HCT116 (cell line): Measurements from ENCODE around the gene GPR37L1. TPM values are rescaled to one million over a fixed set of nuclear protein-coding genes. Genes with fewer than 3 reads are reported as not detected.

Source experiments
- ATAC-seq: fragments of 200-7000 bp; cut with Tn5 transposase; 2 replicates; pipeline ENCODE4 v1.9.1; 2020; ENCODE audit warnings: mild to moderate bottlenecking, moderate library complexity
- BruUV-seq: library from RNA; stranded (reverse); fragments of 400-500 nt; replicated peaks from 2 replicates; lab custom pipeline; 2021; lab: Mats Ljungman, UMichigan
- CTCF ChIA-PET: fragments of 300-600 bp; sonication (Branson Sonifier 250); formaldehyde crosslinking; loops from one replicate; lab custom pipeline; 2021; ENCODE audit warnings: antibody characterized with exemption; lab: Charles Lee
- POLR2A ChIA-PET: fragments of 300-600, 350-600 bp; sonication (Branson Sonifier 250); formaldehyde crosslinking; loops from one replicate; lab custom pipeline; 2021; ENCODE audit warnings: antibody characterized with exemption; lab: Charles Lee
- RAD21 ChIA-PET, 2 experiments: fragments of 300-600 bp; sonication (Branson Sonifier 250); formaldehyde crosslinking; loops; one replicate each; lab custom pipeline; 2023; ENCODE audit warnings: low total read pairs in 2 of 2; ENCODE audit not compliant: uncharacterized antibody in 2 of 2, unreplicated experiment in 2 of 2, low non-redundant PET in 1 of 2; lab: Charles Lee
- DNase-seq: peaks from one replicate; pipeline ENCODE4 v3.0.0-alpha.2; 2010; ENCODE audit warnings: low read depth, low spot score
- H2AFZ ChIP-seq: fragments of 200-600 bp; shearing (Covaris generic), sonication (generic); 2 replicates; pipeline ENCODE4 v1.6.1; 2017; ENCODE audit warnings: low read depth, mixed run types, mixed read lengths, antibody characterized with exemption, low read length; ENCODE audit not compliant: poor library complexity, severe bottlenecking
- H3K27ac ChIP-seq: 2 replicates; pipeline ENCODE4 v1.5.1; 2012; ENCODE audit warnings: low read depth, low read length
- H3K27me3 ChIP-seq: fragments of 200-600 bp; sonication (generic); 2 replicates; pipeline ENCODE4 v1.6.1; 2016; ENCODE audit warnings: mixed run types, low read length, mixed read lengths; ENCODE audit not compliant: insufficient read depth
- H3K36me3 ChIP-seq, 2 experiments: fragments of 200-500 bp in 1 of 2; fragments of 200-600 bp in 1 of 2; sonication (Bioruptor generic) in 1 of 2; sonication (generic) in 1 of 2; 2 replicates each; pipeline versions ENCODE4 v1.5.1 to v1.6.1; 2014 to 2016; ENCODE audit warnings: low read length in 2 of 2, inconsistent platforms in 1 of 2, mixed read lengths in 1 of 2, mixed run types in 1 of 2; ENCODE audit not compliant: insufficient read depth in 2 of 2, control insufficient read depth in 1 of 2
- H3K4me1 ChIP-seq, 2 experiments: fragments of 200-600 bp in 1 of 2; sonication (generic) in 1 of 2; 2 replicates each; pipeline versions ENCODE4 v1.5.1 to v1.6.1; 2012 to 2017; ENCODE audit warnings: low read length in 2 of 2, inconsistent platforms in 1 of 2, mild to moderate bottlenecking in 1 of 2, mixed read lengths in 1 of 2, mixed run types in 1 of 2, moderate library complexity in 1 of 2; ENCODE audit not compliant: insufficient read depth in 2 of 2, control insufficient read depth in 1 of 2
- H3K4me2 ChIP-seq: fragments of 200-600 bp; sonication (generic); 2 replicates; pipeline ENCODE4 v1.6.1; 2017; ENCODE audit warnings: mixed run types, low read length, mixed read lengths
- H3K4me3 ChIP-seq, 2 experiments: fragments of 200-600 bp in 1 of 2; sonication (generic) in 1 of 2; replicated peaks in 1 of 2; 2 replicates each; pipeline ENCODE4 v1.5.1; 2011 to 2016; ENCODE audit warnings: low read length in 2 of 2, control low read depth in 1 of 2, low read depth in 1 of 2, mild to moderate bottlenecking in 1 of 2, mixed read lengths in 1 of 2, mixed run types in 1 of 2
- H3K79me2 ChIP-seq: fragments of 200-600 bp; sonication (generic); 2 replicates; pipeline ENCODE4 v1.6.1; 2017; ENCODE audit warnings: mild to moderate bottlenecking, mixed run types, low read length, moderate library complexity, mixed read lengths; ENCODE audit not compliant: insufficient read depth
- H3K9ac ChIP-seq: fragments of 200-600 bp; sonication (generic); 2 replicates; pipeline ENCODE4 v1.6.1; 2016; ENCODE audit warnings: low read length, mixed read lengths
- H3K9me2 ChIP-seq: fragments of 200-600 bp; sonication (generic), shearing (Covaris generic); 2 replicates; pipeline ENCODE4 v1.6.1; 2017; ENCODE audit warnings: mixed run types, mild to moderate bottlenecking, moderate library complexity; ENCODE audit not compliant: insufficient read depth
- H3K9me3 ChIP-seq, 2 experiments: fragments of 200-500 bp in 1 of 2; fragments of 200-600 bp in 1 of 2; sonication (Bioruptor generic) in 1 of 2; sonication (generic) in 1 of 2; 2 replicates each; pipeline ENCODE4 v1.6.1; 2014 to 2017; ENCODE audit warnings: low read length in 2 of 2, mixed read lengths in 2 of 2, inconsistent platforms in 1 of 2, low read depth in 1 of 2, mild to moderate bottlenecking in 1 of 2, mixed run types in 1 of 2, moderate library complexity in 1 of 2; ENCODE audit not compliant: control insufficient read depth in 1 of 2, insufficient read depth in 1 of 2
- H4K20me1 ChIP-seq: fragments of 200-600 bp; sonication (generic), shearing (Covaris generic); 2 replicates; pipeline ENCODE4 v1.6.1; 2017; ENCODE audit warnings: mixed run types, mild to moderate bottlenecking, moderate library complexity; ENCODE audit not compliant: insufficient read depth
- CBX3 ChIP-seq: IDR thresholded peaks from 2 replicates; pipeline ENCODE4 v1.6.1; 2012; ENCODE audit warnings: low read depth
- CEBPB ChIP-seq: IDR thresholded peaks from 2 replicates; pipeline ENCODE4 v1.6.1; 2012; ENCODE audit warnings: low read depth
- EGR1 ChIP-seq: IDR thresholded peaks from 2 replicates; pipeline ENCODE4 v1.6.1; 2012; ENCODE audit warnings: low read depth
- ELF1 ChIP-seq: IDR thresholded peaks from 2 replicates; pipeline ENCODE4 v1.6.1; 2012; ENCODE audit warnings: low read depth, borderline replicate concordance
- EZH2 ChIP-seq: fragments of 200-600 bp; sonication (generic); IDR thresholded peaks from 2 replicates; pipeline ENCODE4 v1.6.1; 2017; ENCODE audit warnings: antibody characterized with exemption, mixed run types
- EZH2phosphoT487 ChIP-seq: fragments of 200-600 bp; IDR thresholded peaks from 2 replicates; pipeline ENCODE4 v1.6.1; 2018; ENCODE audit warnings: antibody characterized with exemption, borderline replicate concordance
- JUND ChIP-seq: IDR thresholded peaks from 2 replicates; pipeline ENCODE4 v1.6.1; 2012
- POLR2A ChIP-seq: IDR thresholded peaks from 2 replicates; pipeline ENCODE4 v1.7.0; 2011; ENCODE audit warnings: borderline replicate concordance; ENCODE audit not compliant: insufficient read depth, insufficient read length; ENCODE audit errors: extremely low read depth
- RAD21 ChIP-seq: IDR thresholded peaks from 2 replicates; pipeline ENCODE4 v1.6.1; 2012; ENCODE audit warnings: low read depth, mild to moderate bottlenecking
- REST ChIP-seq: IDR thresholded peaks from 2 replicates; pipeline ENCODE4 v1.6.1; 2012; ENCODE audit warnings: low read depth
- SIN3A ChIP-seq: IDR thresholded peaks from 2 replicates; pipeline ENCODE4 v1.6.1; 2012; ENCODE audit warnings: low read depth
- SP1 ChIP-seq: IDR thresholded peaks from 2 replicates; pipeline ENCODE4 v1.6.1; 2012; ENCODE audit warnings: low read depth
- SRF ChIP-seq: IDR thresholded peaks from 2 replicates; pipeline ENCODE4 v1.6.1; 2012; ENCODE audit warnings: low read depth
- TCF7L2 ChIP-seq: IDR thresholded peaks from 2 replicates; pipeline ENCODE4 v1.7.0; 2011; ENCODE audit warnings: borderline replicate concordance, inconsistent platforms; ENCODE audit not compliant: insufficient read depth, insufficient read length; ENCODE audit errors: extremely low read depth
- ZBTB33 ChIP-seq: IDR thresholded peaks from 2 replicates; pipeline ENCODE4 v1.6.1; 2011; ENCODE audit warnings: mild to moderate bottlenecking, low read length, moderate library complexity; ENCODE audit not compliant: insufficient replicate concordance; ENCODE audit errors: extremely low read depth
- ZNF274 ChIP-seq: fragments of 200-500 bp; sonication (Bioruptor generic); IDR thresholded peaks from 2 replicates; pipeline ENCODE4 v1.6.1; 2014; ENCODE audit warnings: mild to moderate bottlenecking, low read depth, low read length, inconsistent platforms
- intact Hi-C: fragments of 100-400 bp; cut with micrococcal nuclease; formaldehyde crosslinking; loops from 2 replicates; pipeline ENCODE4 v1.10.0; 2022
- total RNA-seq: library from RNA; stranded (reverse); gene quantifications from one replicate; pipeline ENCODE4 v1.2.1, GENCODE V29; 2021; ENCODE audit not compliant: unreplicated experiment
- TF ChIP-seq, protein P1 (sequence below), 3 experiments: fragments of 200-600 bp in 1 of 3; sonication (generic) in 1 of 3; IDR thresholded peaks in 2 of 3; conservative IDR thresholded peaks in 1 of 3; 2 replicates each; pipeline ENCODE4 v1.5.1; 2012 to 2017; ENCODE audit warnings: low read depth in 2 of 3, low read length in 2 of 3, antibody characterized with exemption in 1 of 3, borderline replicate concordance in 1 of 3, control low read depth in 1 of 3, mild to moderate bottlenecking in 1 of 3, mixed read lengths in 1 of 3, mixed run types in 1 of 3, moderate library complexity in 1 of 3; ENCODE audit not compliant: insufficient read depth in 1 of 3

The GPR37L1 gene
- total RNA-seq, 1 experiment from 2014 or later: 0.10 TPM

DNA sequence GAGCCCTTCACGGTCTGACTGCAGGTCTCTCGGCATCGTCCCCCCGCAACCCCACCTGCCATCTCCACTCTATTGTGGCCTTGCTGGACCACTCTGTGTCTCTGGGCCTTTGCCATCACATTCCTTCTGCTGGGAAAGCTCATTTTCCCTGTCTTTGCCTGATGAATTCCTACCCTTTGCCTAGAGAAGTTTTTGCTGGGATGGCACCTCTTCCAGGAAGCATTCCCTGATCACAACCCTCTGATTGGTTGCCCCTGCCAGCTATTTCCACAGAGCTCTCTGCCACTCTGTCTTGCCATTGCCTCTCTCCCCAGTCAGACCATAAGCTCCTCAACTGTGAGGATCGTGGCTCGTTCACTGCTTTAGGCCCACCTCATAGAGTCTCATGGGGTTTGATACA is 28.9 kb upstream of the GPR37L1 start:
- no peaks in the 10 kb centered on the region for H3K36me3 ChIP-seq
- CTCF ChIA-PET: no interaction called here

More for the DNA sequence above, 28.9 kb upstream of the GPR37L1 start:
- no peak overlapping the region for H3K4me3 ChIP-seq
- no peaks in the 10 kb centered on the region for H3K79me2 ChIP-seq
- H3K27me3 ChIP-seq: no peaks in the 10 kb centered on the region
- ATAC-seq: no peak
- intact Hi-C loops: no loop called here
- TF ChIP-seq REST (no peak), ELF1 (no peak), CEBPB (no peak), POLR2A (no peak), RAD21 (no peak), TCF7L2 (no peak), ZBTB33 (no peak), EZH2phosphoT487 (no peak), CBX3 (no peak), ZNF274 (no peak), JUND (no peak), EZH2 (no peak), SRF (no peak), EGR1 (no peak), SIN3A (no peak), SP1 (no peak)
- TF ChIP-seq, protein P1, sequence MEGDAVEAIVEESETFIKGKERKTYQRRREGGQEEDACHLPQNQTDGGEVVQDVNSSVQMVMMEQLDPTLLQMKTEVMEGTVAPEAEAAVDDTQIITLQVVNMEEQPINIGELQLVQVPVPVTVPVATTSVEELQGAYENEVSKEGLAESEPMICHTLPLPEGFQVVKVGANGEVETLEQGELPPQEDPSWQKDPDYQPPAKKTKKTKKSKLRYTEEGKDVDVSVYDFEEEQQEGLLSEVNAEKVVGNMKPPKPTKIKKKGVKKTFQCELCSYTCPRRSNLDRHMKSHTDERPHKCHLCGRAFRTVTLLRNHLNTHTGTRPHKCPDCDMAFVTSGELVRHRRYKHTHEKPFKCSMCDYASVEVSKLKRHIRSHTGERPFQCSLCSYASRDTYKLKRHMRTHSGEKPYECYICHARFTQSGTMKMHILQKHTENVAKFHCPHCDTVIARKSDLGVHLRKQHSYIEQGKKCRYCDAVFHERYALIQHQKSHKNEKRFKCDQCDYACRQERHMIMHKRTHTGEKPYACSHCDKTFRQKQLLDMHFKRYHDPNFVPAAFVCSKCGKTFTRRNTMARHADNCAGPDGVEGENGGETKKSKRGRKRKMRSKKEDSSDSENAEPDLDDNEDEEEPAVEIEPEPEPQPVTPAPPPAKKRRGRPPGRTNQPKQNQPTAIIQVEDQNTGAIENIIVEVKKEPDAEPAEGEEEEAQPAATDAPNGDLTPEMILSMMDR (IDR thresholded peaks at IDR 0.05 in 2 of 3, conservative IDR thresholded peaks at IDR 0.05 in 1 of 3; ENCODE audit: borderline replicate concordance in 1 of 3, insufficient read depth in 1 of 3, low read depth in 2 of 3, low read length in 2 of 3): no peak
- H3K9me2 ChIP-seq: no peaks in the 10 kb centered on the region
- ChIA-PET POLR2A (interaction anchor here (1.4 to 3.7 kb wide), 3 partner anchors 77 to 84 kb away, joined by 3 to 17 read pairs (median 4); partner anchors contain the start of gene ELF3), RAD21 (no interaction called here)
- no peak overlapping the region for H3K9ac ChIP-seq
- H3K9me3 ChIP-seq: no peaks in the 10 kb centered on the region
- no peak overlapping the region for H2AFZ ChIP-seq
- peaks cover 0 to 13% of the 10 kb centered on the region in 2 experiments; a peak in 3 of 4 replicates for H3K4me1 ChIP-seq
- H4K20me1 ChIP-seq: no peaks in the 10 kb centered on the region
- no peak overlapping the region for H3K4me2 ChIP-seq
- H3K27ac ChIP-seq: no peak overlapping the region
- DNase-seq: no peak
- no TSS peak for BruUV-seq
